ENCODE data around the gene UBE3B. TPM values are rescaled to one million over a fixed set of nuclear protein-coding genes. Genes with fewer than 3 reads are reported as not detected.

UBE3B gene
- total RNA-seq, 1 experiment from 2014 or later = 38.6 TPM

DNA sequence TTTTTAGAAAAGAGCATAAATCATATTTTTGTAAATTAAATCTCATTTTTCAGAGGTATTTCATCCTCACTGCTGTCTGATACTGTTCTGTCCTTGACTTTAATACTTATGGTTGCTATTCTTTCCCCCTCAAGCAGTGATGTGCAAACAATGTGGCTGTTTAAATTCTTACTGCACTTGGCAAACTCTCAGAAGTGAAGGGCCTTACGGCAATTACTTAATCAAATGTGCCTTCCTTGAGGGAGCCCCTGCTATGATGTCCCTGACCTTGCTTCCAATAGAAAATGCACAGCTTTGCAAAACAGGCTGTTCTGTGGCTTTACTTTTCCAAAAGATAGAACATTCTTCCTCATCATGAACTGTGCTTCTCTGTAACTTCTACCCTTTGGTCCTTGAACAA is 35.2 kb downstream of the UBE3B start:
- no peak overlapping the region for H3K4me3 Mint-ChIP-seq (ENCODE audit: unreplicated experiment)
- ChIA-PET CTCF (interaction anchor here (0.6 to 1.1 kb wide), 2 partner anchors 13 to 80 kb away, joined by 3 to 4 read pairs; no protein-coding TSS in a partner anchor), POLR2A (no interaction called here)
- H3K36me3 Mint-ChIP-seq (ENCODE audit: insufficient read depth, unreplicated experiment) = peaks cover 63% of the 10 kb centered on the region
- H3K9me3 Mint-ChIP-seq (ENCODE audit: unreplicated experiment) = no peaks in the 10 kb centered on the region
- no peak overlapping the region for H3K27ac Mint-ChIP-seq (ENCODE audit: low read depth, unreplicated experiment)
- no peaks in the 10 kb centered on the region for H3K27me3 Mint-ChIP-seq (ENCODE audit: insufficient read depth, unreplicated experiment)
- DNase-seq (ENCODE audit: unreplicated experiment) = no peak
- intact Hi-C loops (cut with micrococcal nuclease) = no loop called here
- TF ChIP-seq, protein P1, sequence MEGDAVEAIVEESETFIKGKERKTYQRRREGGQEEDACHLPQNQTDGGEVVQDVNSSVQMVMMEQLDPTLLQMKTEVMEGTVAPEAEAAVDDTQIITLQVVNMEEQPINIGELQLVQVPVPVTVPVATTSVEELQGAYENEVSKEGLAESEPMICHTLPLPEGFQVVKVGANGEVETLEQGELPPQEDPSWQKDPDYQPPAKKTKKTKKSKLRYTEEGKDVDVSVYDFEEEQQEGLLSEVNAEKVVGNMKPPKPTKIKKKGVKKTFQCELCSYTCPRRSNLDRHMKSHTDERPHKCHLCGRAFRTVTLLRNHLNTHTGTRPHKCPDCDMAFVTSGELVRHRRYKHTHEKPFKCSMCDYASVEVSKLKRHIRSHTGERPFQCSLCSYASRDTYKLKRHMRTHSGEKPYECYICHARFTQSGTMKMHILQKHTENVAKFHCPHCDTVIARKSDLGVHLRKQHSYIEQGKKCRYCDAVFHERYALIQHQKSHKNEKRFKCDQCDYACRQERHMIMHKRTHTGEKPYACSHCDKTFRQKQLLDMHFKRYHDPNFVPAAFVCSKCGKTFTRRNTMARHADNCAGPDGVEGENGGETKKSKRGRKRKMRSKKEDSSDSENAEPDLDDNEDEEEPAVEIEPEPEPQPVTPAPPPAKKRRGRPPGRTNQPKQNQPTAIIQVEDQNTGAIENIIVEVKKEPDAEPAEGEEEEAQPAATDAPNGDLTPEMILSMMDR (IDR thresholded peaks at IDR 0.05; ENCODE audit: unreplicated experiment) = no peak
- no TSS peak for BruUV-seq (replicated peaks)
- no peaks in the 10 kb centered on the region for H3K4me1 Mint-ChIP-seq (ENCODE audit: insufficient read depth, unreplicated experiment)

DNA sequence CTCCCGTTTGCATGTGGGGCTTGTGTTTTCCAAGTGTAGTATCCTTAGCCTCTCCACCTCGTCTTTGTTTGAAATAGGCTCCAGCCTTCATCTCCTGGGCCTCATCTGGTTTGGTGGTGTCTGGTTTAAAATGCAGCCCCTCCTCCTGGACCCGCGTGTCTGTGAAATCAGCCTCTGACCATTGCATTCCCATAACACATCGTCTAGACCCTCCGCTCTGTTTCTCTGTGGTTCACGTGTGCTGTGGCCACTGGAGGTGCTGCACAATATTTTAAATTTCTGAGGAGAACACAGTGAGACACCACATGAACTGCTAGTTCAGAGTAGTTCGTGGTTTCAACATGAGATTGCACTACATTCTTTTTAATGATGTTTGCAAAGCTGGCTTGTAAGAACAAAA is 35.6 kb downstream of the UBE3B start:
- ChIA-PET CTCF (interaction anchor here (1.1 kb wide), 1 partner anchor 80 kb away, joined by 4 read pairs; no protein-coding TSS in a partner anchor), POLR2A (no interaction called here)
- Mint-ChIP-seq H3K4me3 (ENCODE audit: unreplicated experiment) (no peak overlapping the region), H3K36me3 (ENCODE audit: insufficient read depth, unreplicated experiment) (peaks cover 64% of the 10 kb centered on the region), H3K27me3 (ENCODE audit: insufficient read depth, unreplicated experiment) (no peaks in the 10 kb centered on the region), H3K27ac (ENCODE audit: low read depth, unreplicated experiment) (no peak overlapping the region), H3K9me3 (ENCODE audit: unreplicated experiment) (no peaks in the 10 kb centered on the region), H3K4me1 (ENCODE audit: insufficient read depth, unreplicated experiment) (no peaks in the 10 kb centered on the region)
- TF ChIP-seq, protein P1 (IDR thresholded peaks at IDR 0.05; ENCODE audit: unreplicated experiment) = no peak
- DNase-seq (ENCODE audit: unreplicated experiment) = no peak
- intact Hi-C loops (cut with micrococcal nuclease) = no loop called here
- no TSS peak for BruUV-seq (replicated peaks)

DNA sequence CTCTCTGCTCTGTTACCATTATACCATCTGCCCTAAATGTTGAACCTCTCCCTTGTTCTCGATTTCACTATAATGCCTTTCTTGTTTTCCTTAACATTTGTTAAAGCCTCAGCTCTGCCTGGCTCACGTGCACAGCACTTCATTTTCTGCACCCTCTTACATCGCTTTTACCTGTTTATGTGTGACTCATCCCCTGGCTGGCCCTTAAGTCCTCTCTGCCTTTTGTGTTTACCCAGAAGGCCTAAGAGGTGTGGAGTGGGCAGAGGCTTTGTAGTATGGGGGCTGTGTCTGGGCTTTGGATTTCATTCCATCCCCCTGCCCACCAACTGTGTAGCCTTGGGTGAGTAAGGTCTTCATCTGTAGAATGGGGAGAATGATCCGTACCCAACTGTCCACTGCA is 36.5 kb downstream of the UBE3B start:
- Mint-ChIP-seq H3K27ac (ENCODE audit: low read depth, unreplicated experiment) (no peak overlapping the region), H3K4me3 (ENCODE audit: unreplicated experiment) (no peak overlapping the region), H3K4me1 (ENCODE audit: insufficient read depth, unreplicated experiment) (no peaks in the 10 kb centered on the region), H3K36me3 (ENCODE audit: insufficient read depth, unreplicated experiment) (peaks cover 65% of the 10 kb centered on the region), H3K27me3 (ENCODE audit: insufficient read depth, unreplicated experiment) (no peaks in the 10 kb centered on the region), H3K9me3 (ENCODE audit: unreplicated experiment) (no peaks in the 10 kb centered on the region)
- intact Hi-C loops (cut with micrococcal nuclease) = no loop called here
- POLR2A ChIA-PET = no interaction called here
- CTCF ChIA-PET = interaction anchor here (0.6 kb wide), 1 partner anchor 12 kb away, joined by 3 read pairs; no protein-coding TSS in a partner anchor
- peak; percentile 5 for DNase-seq (ENCODE audit: unreplicated experiment)
- no TSS peak for BruUV-seq (replicated peaks)
- TF ChIP-seq, protein P1 (IDR thresholded peaks at IDR 0.05; ENCODE audit: unreplicated experiment) = no peak

DNA sequence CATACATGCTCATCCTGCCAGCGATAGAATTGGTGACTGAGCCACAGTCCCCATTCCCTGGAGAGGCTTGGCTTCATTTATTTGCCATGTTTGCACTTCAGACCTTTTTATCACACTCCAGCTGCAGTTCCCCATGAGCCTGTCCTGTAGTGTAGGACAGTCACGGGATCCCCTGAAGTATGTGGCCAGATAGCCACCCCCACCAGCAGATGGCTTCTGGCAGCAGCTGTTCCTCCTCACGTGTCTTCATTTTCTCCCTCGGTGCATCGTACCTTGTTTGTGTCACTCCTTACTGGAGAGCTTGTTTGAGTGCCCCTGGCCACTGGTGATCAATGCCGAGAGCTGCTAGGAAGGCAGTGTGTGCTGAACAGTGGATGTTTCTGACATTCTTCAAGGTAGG is 40.2 kb downstream of the UBE3B start:
- TF ChIP-seq, protein P1 (IDR thresholded peaks at IDR 0.05; ENCODE audit: unreplicated experiment) = no peak
- intact Hi-C loops (cut with micrococcal nuclease) = loop anchor here (1.0 to 2.0 kb wide), 4 partner anchors 55 to 258 kb away; partner anchors contain the start of genes MMAB and MVK
- Mint-ChIP-seq H3K27me3 (ENCODE audit: insufficient read depth, unreplicated experiment) (no peaks in the 10 kb centered on the region), H3K4me3 (ENCODE audit: unreplicated experiment) (no peak overlapping the region), H3K4me1 (ENCODE audit: insufficient read depth, unreplicated experiment) (no peaks in the 10 kb centered on the region), H3K27ac (ENCODE audit: low read depth, unreplicated experiment) (no peak overlapping the region), H3K9me3 (ENCODE audit: unreplicated experiment) (no peaks in the 10 kb centered on the region), H3K36me3 (ENCODE audit: insufficient read depth, unreplicated experiment) (peaks cover 71% of the 10 kb centered on the region)
- ChIA-PET CTCF (interaction anchor here (0.6 to 3.1 kb wide), 15 partner anchors 8 to 327 kb away, joined by 3 to 27 read pairs (median 4); no protein-coding TSS in a partner anchor), POLR2A (no interaction called here)
- no TSS peak for BruUV-seq (replicated peaks)
- no peak for DNase-seq (ENCODE audit: unreplicated experiment)

All from MCF 10A (cell line).